Measurements from ENCODE around the gene RFTN1. TPM values are rescaled to one million over a fixed set of nuclear protein-coding genes. Genes with fewer than 3 reads are reported as not detected.

RFTN1 gene
- total and polyA plus RNA-seq, 2 of the 8 experiments (the other 6 are each of a cell fraction or from before 2014, with no cell fraction given), result 4.6 to 6.7 TPM

- Histone ChIP-seq H3K4ac (replicated peaks; ENCODE audit: insufficient read length, low read depth, low read length) (no peak overlapping the region), H3K9ac (replicated peaks in 1 of 4; ENCODE audit: extremely low read depth in 1 of 4, low read depth in 3 of 4, low read length in 3 of 4) (no peak overlapping the region), H2AK5ac (ENCODE audit: low read depth, low read length) (no peak overlapping the region), H2BK15ac (ENCODE audit: low read length) (no peak overlapping the region), H3K27me3 (replicated peaks in 1 of 4; ENCODE audit: control insufficient read depth in 3 of 4, extremely low read depth in 1 of 4, insufficient read depth in 3 of 4, low read length in 3 of 4) (no peaks in the 10 kb centered on the region), H3K9me3 (ENCODE audit: insufficient read depth in 2 of 2, low read depth in 1 of 2, low read length in 1 of 2) (no peaks in the 10 kb centered on the region), H3K79me2 (ENCODE audit: control insufficient read depth in 1 of 2, insufficient read depth in 2 of 2, low read length in 2 of 2) (peaks cover 3 to 22% of the 10 kb centered on the region in 2 experiments; a peak in 2 of 4 replicates), H3K4me1 (replicated peaks in 1 of 4; ENCODE audit: control insufficient read depth in 3 of 4, insufficient read depth in 4 of 4, low read length in 3 of 4) (no peaks in the 10 kb centered on the region), H3K56ac (replicated peaks; ENCODE audit: insufficient read length, low read depth, low read length) (no peak overlapping the region), H4K5ac (ENCODE audit: insufficient read length, low read depth, low read length) (no peak overlapping the region), H2BK20ac (ENCODE audit: low read length) (no peak overlapping the region), H2BK12ac (ENCODE audit: low read depth, low read length) (no peak overlapping the region), H4K20me1 (replicated peaks in 1 of 2; ENCODE audit: control insufficient read depth in 1 of 2, insufficient read depth in 2 of 2, low read length in 2 of 2) (no peaks in the 10 kb centered on the region), H2AFZ (ENCODE audit: low read length) (no peak overlapping the region), H4K8ac (ENCODE audit: extremely low read depth, insufficient read depth, low read length) (no peak overlapping the region), H3K27ac (ENCODE audit: low read depth, low read length) (no peak overlapping the region; the same call in 1 of the 2 replicates), H3K4me3 (ENCODE audit: extremely low read depth in 1 of 4, insufficient read depth in 2 of 4, low read depth in 3 of 4, low read length in 4 of 4) (no peak overlapping the region), H2BK5ac (ENCODE audit: low read depth, low read length) (no peak overlapping the region), H3K4me2 (ENCODE audit: insufficient read depth in 1 of 2, low read depth in 2 of 2, low read length in 2 of 2) (no peak overlapping the region), H3K14ac (ENCODE audit: insufficient read length) (no peak overlapping the region), H3K36me3 (ENCODE audit: control insufficient read depth in 2 of 4, insufficient read depth in 4 of 4, low read length in 3 of 4) (peaks cover 0 to 11% (median 8%) of the 10 kb centered on the region in 4 experiments; a peak in 5 of 8 replicates), H3K23me2 (ENCODE audit: low read depth, low read length) (no peaks in the 10 kb centered on the region), H2BK120ac (replicated peaks; ENCODE audit: low read depth, low read length) (no peak overlapping the region), H3K18ac (ENCODE audit: extremely low read depth, low read length) (no peak overlapping the region), H3K23ac (ENCODE audit: insufficient read length) (no peak overlapping the region), H3K79me1 (ENCODE audit: low read depth, low read length) (0 out of 2 replicates have a peak, but pooled peaks cover 3% of the 10 kb centered on the region), H4K91ac (replicated peaks; ENCODE audit: insufficient read length, low read length) (no peak overlapping the region)
- no peak for DNase-seq (ENCODE audit: low read depth in 1 of 2, low spot score in 2 of 2)
- ChIA-PET CTCF (ENCODE audit: partially characterized antibody) (interaction anchor here (0.7 to 9.2 kb wide), 21 partner anchors 12 to 287 kb away, joined by 3 to 106 read pairs (median 5); partner anchors contain the start of genes DPH3 and OXNAD1), POLR2A (ENCODE audit: partially characterized antibody) (interaction anchor here (1.0 to 1.5 kb wide), 2 partner anchors 261 kb away, joined by 3 to 7 read pairs; no protein-coding TSS in a partner anchor)
- no peak for FAIRE-seq
- 88% methylated on average over 2 of the region's 2 CpGs; no CpG with 5 or more reads in 1 of the 2 experiments for WGBS, 2 experiments (ENCODE audit: extremely low coverage in 1 of 2, insufficient coverage in 1 of 2, insufficient read length in 1 of 2, insufficient replicate concordance in 2 of 2, low coverage in 1 of 2, low lambda C conversion rate in 2 of 2, missing lambda C conversion rate in 1 of 2)
- TF ChIP-seq GABPA (IDR thresholded peaks at IDR 0.05; ENCODE audit: borderline replicate concordance, insufficient read depth, low read length) (no peak), KDM4A (IDR thresholded peaks at IDR 0.05; ENCODE audit: low read depth, low read length, severe bottlenecking) (no peak), TAF1 (IDR thresholded peaks at IDR 0.05; ENCODE audit: low read depth, low read length) (no peak), MAX (IDR thresholded peaks at IDR 0.05) (no peak)
These were observed 224.2 kb downstream of the RFTN1 start for GRCh38 chr3:16289144-16289889.

Data from H1 (cell line).